Heart left ventricle (tissue), 16 donors: ENCODE measurements around the gene AREL1. TPM values are rescaled to one million over a fixed set of nuclear protein-coding genes. Genes with fewer than 3 reads are reported as not detected.

Experiments
- ATAC-seq, 4 donors: fragments of 200-7000 bp; cut with Tn5 transposase; one replicate each; pipeline ENCODE4 v1.9.1; 2020 to 2022; ENCODE audit warnings: moderate library complexity in 4 of 4, mild to moderate bottlenecking in 3 of 4, moderate number of reproducible peaks in 1 of 4
- DNase-seq, 5 donors: peaks; one replicate each; pipeline ENCODE4 v3.0.0-alpha.2; 2020
- H3K27ac ChIP-seq, 12 donors: fragments of 200-600 bp; sonication (generic) in 4 of 12; one replicate each; pipeline versions ENCODE4 v1.5.0 to v1.8.0; 2016 to 2022; ENCODE audit warnings: mild to moderate bottlenecking in 2 of 12
- H3K27me3 ChIP-seq, 9 donors: fragments of 200-600 bp; sonication (generic) in 2 of 9; one replicate each; pipeline versions ENCODE4 v1.5.1 to v1.8.0; 2016 to 2022; ENCODE audit warnings: mild to moderate bottlenecking in 3 of 9
- H3K36me3 ChIP-seq, 9 donors: fragments of 200-600 bp; sonication (generic) in 2 of 9; one replicate each; pipeline versions ENCODE4 v1.5.0 to v1.8.0; 2018 to 2022; ENCODE audit warnings: mild to moderate bottlenecking in 2 of 9
- H3K4me1 ChIP-seq, 12 donors: fragments of 200-600 bp; sonication (generic) in 4 of 12; one replicate each; pipeline versions ENCODE4 v1.5.0 to v1.8.0; 2016 to 2022; ENCODE audit warnings: mild to moderate bottlenecking in 3 of 12
- H3K4me3 ChIP-seq, 12 donors: fragments of 200-600 bp; sonication (generic) in 4 of 12; one replicate each; pipeline versions ENCODE4 v1.5.0 to v1.8.0; 2017 to 2022; ENCODE audit warnings: mild to moderate bottlenecking in 9 of 12, moderate library complexity in 4 of 12
- H3K9me3 ChIP-seq, 12 donors: fragments of 200-600 bp; sonication (generic) in 4 of 12; one replicate each; pipeline versions ENCODE4 v1.5.0 to v1.8.0; 2016 to 2022; ENCODE audit warnings: mild to moderate bottlenecking in 1 of 12
- POLR2A ChIP-seq, 2 donors: fragments of 450-650 bp; IDR thresholded peaks; one replicate each; pipeline ENCODE4 v1.6.1; 2017; ENCODE audit warnings: antibody characterized with exemption in 2 of 2, mild to moderate bottlenecking in 2 of 2, moderate library complexity in 2 of 2
- WGBS, 4 donors: extraction: QIAGEN DNeasy Blood & Tissue Kit in 2 of 4; methylation state at CpG; one replicate each; pipeline versions ENCODE4 v1.1.5 to v1.1.7; 2013 to 2018; 5-methylcytosine and 5-hydroxymethylcytosine counted together
- intact Hi-C, 10 donors: fragments of 100-400 bp; cut with DNase I; formaldehyde crosslinking; loops; one replicate each; pipeline versions ENCODE4 v1.11.1 to v1.14.2; 2022
- polyA plus RNA-seq, 2 donors: library from polyadenylated mRNA; stranded (reverse); fragments of 200-250 nt; gene quantifications; one replicate each; pipeline ENCODE4 v1.2.3, GENCODE V29; 2013
- total RNA-seq, 9 donors: library from RNA; depleted of rRNA in 2 of 9; stranded (reverse); fragments of >200 nt in 2 of 9; fragmentation: NEBNext Ultra II Directional in 3 of 9; extraction: Animal tissue kit (Norgen Biotek cat#: 25700) in 3 of 9; gene quantifications; one replicate each; pipeline versions ENCODE4 v1.1.0 to v1.2.4, GENCODE V29; 2016 to 2023
- TF ChIP-seq, protein P1 (sequence below), 12 donors: fragments of 200-600 bp; sonication (generic) in 4 of 12; IDR thresholded peaks; one replicate each; pipeline versions ENCODE4 v1.5.0 to v1.8.0; 2018 to 2022; ENCODE audit warnings: antibody characterized with exemption in 12 of 12, mild to moderate bottlenecking in 5 of 12
- donor health status: ischemic (EF 13 %, LVEDD 7.1; RV severe dilation, severe dysfunction).
- donor health status: healthy with polysubstance abuse.
- donor health status: DM: no; HTN: yes; CAD: no.
- donor health status: DM: no; HTN: no; CAD: no.
- donor health status: ischemic (EF 25% LVEDD 6.9; RV normal size, moderate dysfunction).
- donor health status: ischemic (EF 25% LVEDD 5.7; RV mildly dilated, moderate dysfunction).
- donor health status: healthy.
- donor health status: DM: yes; HTN: yes; CAD: no.
- donor health status: ischemic (EF 35%, LVEDD 5.7; RV mildly dilated, moderate dysfunction).
- donor health status: nonischemic (EF 11% LVEDD 7.7; RV severe dilation, severe dysfunction).
- donor health status: DM: yes; HTN: yes; CAD: no.
- donor health status: PGD.
- donor health status: ischemic (EF 29% LVEDD 5.4; RV normal size, mild dysfunction).
- donor health status: nonischemic (EF 23%, LVEDD 6.1; RV moderate dilation, normal function).

Gene AREL1
- total and polyA plus RNA-seq, 11 donors, result 7.8 to 30.9 (median 22.2) TPM

DNA sequence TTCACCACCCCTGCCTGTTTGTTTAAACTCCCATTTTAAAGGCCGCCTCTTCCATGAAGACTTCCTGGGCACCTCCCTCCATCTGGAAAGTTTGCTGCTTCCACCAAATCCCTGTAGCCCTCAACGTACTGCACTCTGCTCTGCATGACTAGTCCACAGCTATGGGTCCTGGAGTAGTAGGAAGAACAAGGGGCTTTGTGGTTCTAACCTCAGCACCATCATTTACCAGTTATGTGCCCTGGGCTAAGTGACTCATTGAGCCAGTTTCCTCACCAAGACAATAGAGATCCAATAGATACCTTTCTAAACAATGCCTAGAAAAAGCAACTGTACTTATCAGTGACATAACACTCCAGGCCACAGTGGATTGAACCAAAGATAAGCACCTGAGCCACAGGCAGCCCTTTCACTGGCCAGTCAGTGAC, 92.4 kb downstream of the AREL1 start:
- Histone ChIP-seq H3K4me1 (peaks cover 0 to 62% (median 39%) of the 10 kb centered on the region in 12 donors), H3K36me3 (no peaks in the 10 kb centered on the region), H3K9me3 (no peaks in the 10 kb centered on the region), H3K27me3 (peaks cover 0 to 5% (median 0%) of the 10 kb centered on the region in 9 donors), H3K4me3 (no peak overlapping the region), H3K27ac (peak overlapping the region; percentile 30 to 89 (median 62))
- intact Hi-C loops, result no loop called here
- peak in 2 of 5 donors; percentile 15 to 23 for DNase-seq
- ATAC-seq, result peak in 3 of 4 donors; percentile 14 to 32 (median 20)
- 63 to 80% (median 72%) methylated on average over 2 of the region's 2 CpGs for WGBS, 4 donors
- TF ChIP-seq POLR2A (IDR thresholded peaks at IDR 0.05), result no peak
- TF ChIP-seq, protein P1, sequence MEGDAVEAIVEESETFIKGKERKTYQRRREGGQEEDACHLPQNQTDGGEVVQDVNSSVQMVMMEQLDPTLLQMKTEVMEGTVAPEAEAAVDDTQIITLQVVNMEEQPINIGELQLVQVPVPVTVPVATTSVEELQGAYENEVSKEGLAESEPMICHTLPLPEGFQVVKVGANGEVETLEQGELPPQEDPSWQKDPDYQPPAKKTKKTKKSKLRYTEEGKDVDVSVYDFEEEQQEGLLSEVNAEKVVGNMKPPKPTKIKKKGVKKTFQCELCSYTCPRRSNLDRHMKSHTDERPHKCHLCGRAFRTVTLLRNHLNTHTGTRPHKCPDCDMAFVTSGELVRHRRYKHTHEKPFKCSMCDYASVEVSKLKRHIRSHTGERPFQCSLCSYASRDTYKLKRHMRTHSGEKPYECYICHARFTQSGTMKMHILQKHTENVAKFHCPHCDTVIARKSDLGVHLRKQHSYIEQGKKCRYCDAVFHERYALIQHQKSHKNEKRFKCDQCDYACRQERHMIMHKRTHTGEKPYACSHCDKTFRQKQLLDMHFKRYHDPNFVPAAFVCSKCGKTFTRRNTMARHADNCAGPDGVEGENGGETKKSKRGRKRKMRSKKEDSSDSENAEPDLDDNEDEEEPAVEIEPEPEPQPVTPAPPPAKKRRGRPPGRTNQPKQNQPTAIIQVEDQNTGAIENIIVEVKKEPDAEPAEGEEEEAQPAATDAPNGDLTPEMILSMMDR (IDR thresholded peaks at IDR 0.05), result no peak

DNA sequence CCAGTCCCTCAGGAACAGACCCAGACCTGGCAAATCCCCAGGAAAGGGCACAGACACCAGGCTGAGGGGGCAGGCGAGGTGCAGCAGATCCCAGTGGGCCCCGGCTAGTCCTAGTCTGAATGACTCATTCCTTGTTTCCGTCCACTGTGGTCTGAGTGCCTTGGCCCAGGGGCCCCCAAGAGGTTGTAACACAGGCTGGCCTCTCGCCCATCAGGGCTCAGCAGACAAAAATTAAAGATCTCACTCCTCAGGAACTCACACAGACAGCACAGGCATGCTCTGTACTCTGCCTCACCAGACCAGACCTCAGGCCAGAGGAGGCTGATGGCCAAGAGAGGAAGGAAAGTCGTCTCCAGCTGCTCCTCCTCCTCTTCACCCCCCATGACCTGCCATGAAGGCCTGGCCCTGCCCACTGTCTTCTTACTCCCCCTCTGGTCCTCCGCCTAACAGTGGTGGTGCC, 93.2 kb downstream of the AREL1 start:
- DNase-seq (peak; percentile 76 to 91 (median 86)), ATAC-seq (peak; percentile 67 to 88 (median 86))
- peaks cover 0 to 71% (median 40%) of the 10 kb centered on the region in 12 donors for H3K4me1 ChIP-seq
- 31 to 71% (median 50%) methylated on average over 4 to 6 of the region's 6 CpGs for WGBS, 4 donors
- TF ChIP-seq, protein P1 (IDR thresholded peaks at IDR 0.05), result no peak
- no peak for TF ChIP-seq POLR2A (IDR thresholded peaks at IDR 0.05)
- no peak overlapping the region for H3K4me3 ChIP-seq
- intact Hi-C loops, result loop anchor here in 3 of 10 donors (10.0 kb wide), 4 partner anchors 45 to 255 kb away; partner anchors contain the start of genes ISCA2 (in 1 of the 3) and NPC2 (in 1 of the 3)
- peak overlapping the region; percentile 51 to 89 (median 64) for H3K27ac ChIP-seq
- no peaks in the 10 kb centered on the region for H3K9me3 ChIP-seq
- peaks cover 0 to 5% (median 0%) of the 10 kb centered on the region in 9 donors for H3K27me3 ChIP-seq
- no peaks in the 10 kb centered on the region for H3K36me3 ChIP-seq

DNA sequence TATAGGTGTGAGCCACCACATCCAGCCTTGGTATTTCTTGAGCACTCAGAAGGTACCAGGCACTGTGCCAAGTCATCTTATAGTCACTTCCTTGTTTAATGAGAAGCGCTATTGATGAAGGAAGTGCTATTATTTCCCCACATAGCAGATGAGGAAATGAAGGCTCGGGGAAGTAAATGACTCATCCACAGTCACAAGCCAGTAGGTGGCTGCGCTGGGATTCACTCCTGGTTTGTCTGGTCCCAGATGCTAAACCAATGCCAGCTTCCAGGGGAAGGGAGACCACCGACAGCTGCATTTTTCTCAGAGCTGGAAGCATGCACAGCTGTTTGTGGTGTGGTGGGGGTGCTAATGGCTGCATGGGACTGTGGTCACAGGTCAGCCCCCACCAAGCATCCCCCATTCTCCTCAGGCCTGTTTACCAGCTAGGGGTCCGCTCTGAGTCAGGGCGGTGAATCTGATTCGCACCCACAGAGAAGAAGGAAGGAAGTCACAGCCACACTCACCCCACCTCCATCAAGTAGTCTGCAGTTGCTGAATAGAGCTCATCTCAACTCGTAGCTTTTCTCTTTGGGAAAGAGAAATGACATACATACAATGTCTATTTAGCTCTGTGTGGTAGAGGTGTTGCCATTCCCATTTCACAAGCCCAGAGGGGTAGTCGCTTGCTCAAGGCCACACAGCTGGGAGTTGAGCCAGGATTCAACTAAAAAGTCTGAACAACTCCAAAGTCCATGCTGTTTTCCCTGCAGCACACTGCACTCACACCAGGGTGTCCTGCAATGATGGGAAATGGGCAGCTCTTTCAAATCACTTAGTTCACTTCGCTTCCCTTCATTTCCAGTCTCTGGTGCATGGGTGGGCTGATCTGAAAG, 94.6 kb downstream of the AREL1 start:
- H3K9me3 ChIP-seq, result no peaks in the 10 kb centered on the region
- peaks cover 0 to 75% (median 40%) of the 10 kb centered on the region in 12 donors for H3K4me1 ChIP-seq
- H3K27me3 ChIP-seq, result peaks cover 0 to 6% (median 0%) of the 10 kb centered on the region in 9 donors
- peak in 4 of 5 donors; percentile 15 to 57 (median 44) for DNase-seq
- TF ChIP-seq, protein P1 (IDR thresholded peaks at IDR 0.05), result no peak
- TF ChIP-seq POLR2A (IDR thresholded peaks at IDR 0.05), result no peak
- ATAC-seq, result peak in 1 of 4 donors; percentile 39
- H3K36me3 ChIP-seq, result no peaks in the 10 kb centered on the region
- WGBS, 4 donors, result 60 to 64% (median 61%) methylated on average over 6 to 10 of the region's 10 CpGs
- H3K27ac ChIP-seq, result peak overlapping the region; percentile 34 to 89 (median 64)
- no peak overlapping the region for H3K4me3 ChIP-seq
- intact Hi-C loops, result loop anchor here in 3 of 10 donors (10.0 kb wide), 4 partner anchors 46 to 254 kb away; partner anchors contain the start of genes ISCA2 (in 1 of the 3) and NPC2 (in 1 of the 3)
